ENCODE results near the gene TUBB3. TPM values are rescaled to one million over a fixed set of nuclear protein-coding genes. Genes with fewer than 3 reads are reported as not detected.

TUBB3 gene
- total and polyA plus RNA-seq, 9 of the 15 experiments (the other 6 are each of a cell fraction or from before 2014, with no cell fraction given): 0.18 to 12.5 (median 5.0) TPM

DNA sequence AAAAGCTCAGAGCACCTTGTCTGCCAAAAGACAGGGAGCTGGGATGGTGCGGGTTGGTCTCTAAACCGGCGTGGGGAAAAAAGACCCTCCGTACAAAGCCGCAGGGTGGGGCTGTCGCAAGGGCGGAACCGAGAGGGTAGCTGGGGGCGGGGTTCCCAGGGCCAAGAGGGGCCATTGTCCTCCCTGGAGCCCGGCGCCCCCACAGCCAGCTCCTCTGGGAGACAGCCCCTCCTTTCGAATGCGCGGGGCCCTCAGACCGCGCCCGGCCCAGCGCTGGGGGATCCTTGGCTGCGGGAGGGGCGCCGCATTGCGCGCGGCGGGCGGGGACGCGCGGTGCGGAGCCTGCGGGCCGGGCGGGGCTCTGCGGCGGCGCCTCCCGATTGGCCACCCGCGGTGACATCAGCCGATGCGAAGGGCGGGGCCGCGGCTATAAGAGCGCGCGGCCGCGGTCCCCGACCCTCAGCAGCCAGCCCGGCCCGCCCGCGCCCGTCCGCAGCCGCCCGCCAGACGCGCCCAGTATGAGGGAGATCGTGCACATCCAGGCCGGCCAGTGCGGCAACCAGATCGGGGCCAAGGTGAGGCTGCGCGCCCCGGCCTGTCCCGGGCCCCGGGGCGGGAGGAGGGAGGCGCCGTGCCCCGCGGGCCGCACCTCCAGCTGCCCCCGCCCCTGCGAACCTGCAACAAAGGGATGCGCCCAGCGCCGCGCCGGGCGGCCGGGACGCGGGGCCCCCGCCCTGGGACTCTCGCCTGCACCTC, at the start of gene TUBB3 (continued):
- TF ChIP-seq NR2C2 (CRISPR knock-in tag; IDR thresholded peaks at IDR 0.05): no peak
- TF ChIP-seq NR2C2 (tag; IDR thresholded peaks at IDR 0.05): no peak
- TF ChIP-seq NONO (IDR thresholded peaks at IDR 0.05; ENCODE audit: low read depth in 2 of 2, low read length in 1 of 2): peak; percentile 60 to 99
- TF ChIP-seq ZKSCAN3 (CRISPR knock-in tag; IDR thresholded peaks at IDR 0.05): no peak
- TF ChIP-seq RBFOX2 (IDR thresholded peaks at IDR 0.05; ENCODE audit: low read depth, low read length): peak; percentile 87
- TF ChIP-seq XRCC3 (IDR thresholded peaks at IDR 0.05): no peak
- peak; percentile 72 for TF ChIP-seq CXXC5 (CRISPR knock-in tag; IDR thresholded peaks at IDR 0.05)
- TF ChIP-seq ZNF282 (CRISPR knock-in tag; IDR thresholded peaks at IDR 0.05): no peak
- TF ChIP-seq, protein P1, sequence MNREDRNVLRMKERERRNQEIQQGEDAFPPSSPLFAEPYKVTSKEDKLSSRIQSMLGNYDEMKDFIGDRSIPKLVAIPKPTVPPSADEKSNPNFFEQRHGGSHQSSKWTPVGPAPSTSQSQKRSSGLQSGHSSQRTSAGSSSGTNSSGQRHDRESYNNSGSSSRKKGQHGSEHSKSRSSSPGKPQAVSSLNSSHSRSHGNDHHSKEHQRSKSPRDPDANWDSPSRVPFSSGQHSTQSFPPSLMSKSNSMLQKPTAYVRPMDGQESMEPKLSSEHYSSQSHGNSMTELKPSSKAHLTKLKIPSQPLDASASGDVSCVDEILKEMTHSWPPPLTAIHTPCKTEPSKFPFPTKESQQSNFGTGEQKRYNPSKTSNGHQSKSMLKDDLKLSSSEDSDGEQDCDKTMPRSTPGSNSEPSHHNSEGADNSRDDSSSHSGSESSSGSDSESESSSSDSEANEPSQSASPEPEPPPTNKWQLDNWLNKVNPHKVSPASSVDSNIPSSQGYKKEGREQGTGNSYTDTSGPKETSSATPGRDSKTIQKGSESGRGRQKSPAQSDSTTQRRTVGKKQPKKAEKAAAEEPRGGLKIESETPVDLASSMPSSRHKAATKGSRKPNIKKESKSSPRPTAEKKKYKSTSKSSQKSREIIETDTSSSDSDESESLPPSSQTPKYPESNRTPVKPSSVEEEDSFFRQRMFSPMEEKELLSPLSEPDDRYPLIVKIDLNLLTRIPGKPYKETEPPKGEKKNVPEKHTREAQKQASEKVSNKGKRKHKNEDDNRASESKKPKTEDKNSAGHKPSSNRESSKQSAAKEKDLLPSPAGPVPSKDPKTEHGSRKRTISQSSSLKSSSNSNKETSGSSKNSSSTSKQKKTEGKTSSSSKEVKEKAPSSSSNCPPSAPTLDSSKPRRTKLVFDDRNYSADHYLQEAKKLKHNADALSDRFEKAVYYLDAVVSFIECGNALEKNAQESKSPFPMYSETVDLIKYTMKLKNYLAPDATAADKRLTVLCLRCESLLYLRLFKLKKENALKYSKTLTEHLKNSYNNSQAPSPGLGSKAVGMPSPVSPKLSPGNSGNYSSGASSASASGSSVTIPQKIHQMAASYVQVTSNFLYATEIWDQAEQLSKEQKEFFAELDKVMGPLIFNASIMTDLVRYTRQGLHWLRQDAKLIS (CRISPR knock-in tag; IDR thresholded peaks at IDR 0.05): no peak
- no peak for TF ChIP-seq ZNF75A (CRISPR knock-in tag; IDR thresholded peaks at IDR 0.05)
- peak in 1 of 2 experiments; percentile 48; a peak in 2 of 4 replicates for TF ChIP-seq SIN3A (IDR thresholded peaks at IDR 0.05; ENCODE audit: borderline replicate concordance in 2 of 2, control insufficient read depth in 1 of 2, low read depth in 2 of 2, low read length in 2 of 2)
- TF ChIP-seq NR2C1 (IDR thresholded peaks at IDR 0.05): no peak
- TF ChIP-seq NR2C1 (tag; IDR thresholded peaks at IDR 0.05): no peak
- no peak for TF ChIP-seq DACH1 (IDR thresholded peaks at IDR 0.05; ENCODE audit: partially characterized antibody)
- TF ChIP-seq, protein P2, sequence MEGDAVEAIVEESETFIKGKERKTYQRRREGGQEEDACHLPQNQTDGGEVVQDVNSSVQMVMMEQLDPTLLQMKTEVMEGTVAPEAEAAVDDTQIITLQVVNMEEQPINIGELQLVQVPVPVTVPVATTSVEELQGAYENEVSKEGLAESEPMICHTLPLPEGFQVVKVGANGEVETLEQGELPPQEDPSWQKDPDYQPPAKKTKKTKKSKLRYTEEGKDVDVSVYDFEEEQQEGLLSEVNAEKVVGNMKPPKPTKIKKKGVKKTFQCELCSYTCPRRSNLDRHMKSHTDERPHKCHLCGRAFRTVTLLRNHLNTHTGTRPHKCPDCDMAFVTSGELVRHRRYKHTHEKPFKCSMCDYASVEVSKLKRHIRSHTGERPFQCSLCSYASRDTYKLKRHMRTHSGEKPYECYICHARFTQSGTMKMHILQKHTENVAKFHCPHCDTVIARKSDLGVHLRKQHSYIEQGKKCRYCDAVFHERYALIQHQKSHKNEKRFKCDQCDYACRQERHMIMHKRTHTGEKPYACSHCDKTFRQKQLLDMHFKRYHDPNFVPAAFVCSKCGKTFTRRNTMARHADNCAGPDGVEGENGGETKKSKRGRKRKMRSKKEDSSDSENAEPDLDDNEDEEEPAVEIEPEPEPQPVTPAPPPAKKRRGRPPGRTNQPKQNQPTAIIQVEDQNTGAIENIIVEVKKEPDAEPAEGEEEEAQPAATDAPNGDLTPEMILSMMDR (IDR thresholded peaks at IDR 0.05 in 2 of 3, conservative IDR thresholded peaks at IDR 0.05 in 1 of 3; ENCODE audit: insufficient read depth in 2 of 3, low read depth in 1 of 3, low read length in 3 of 3): peak in 2 of 3 experiments; percentile 10 to 11; a peak in 2 of 6 replicates
- 0 out of 4 replicates have a peak, but pooled peaks of 1 of the 2 experiments have one; percentile 19 for TF ChIP-seq RCOR1 (IDR thresholded peaks at IDR 0.05; ENCODE audit: borderline replicate concordance in 1 of 2, low read depth in 2 of 2, low read length in 2 of 2)
- no peak for TF ChIP-seq POLR2AphosphoS2 (IDR thresholded peaks at IDR 0.05; ENCODE audit: low read length)
- no peak for TF ChIP-seq SMARCA5 (IDR thresholded peaks at IDR 0.05)
- no peak for TF ChIP-seq TSC22D4 (tag; IDR thresholded peaks at IDR 0.05)
- TF ChIP-seq CBFA2T3 (IDR thresholded peaks at IDR 0.05): no peak
- no peak for TF ChIP-seq ZNF41 (CRISPR knock-in tag; conservative IDR thresholded peaks at IDR 0.05)
- peak in 2 of 3 experiments; percentile 16 to 19 for TF ChIP-seq YY1 (IDR thresholded peaks at IDR 0.05; ENCODE audit: borderline replicate concordance in 1 of 3, control insufficient read depth in 1 of 3, extremely low read depth in 1 of 3, insufficient read depth in 3 of 3, insufficient read length in 1 of 3, insufficient replicate concordance in 2 of 3, low read depth in 1 of 3, low read length in 2 of 3)
- TF ChIP-seq RB1 (IDR thresholded peaks at IDR 0.05; ENCODE audit: low read depth): peak; percentile 83
- TF ChIP-seq PHF8 (IDR thresholded peaks at IDR 0.05; ENCODE audit: borderline replicate concordance, low read length): peak; percentile 72; the same call in 1 of the 2 replicates

Measured in K562 (cell line).